GM18873 (cell line): ENCODE results near the gene PTPRM.

Experiments used
- ATAC-seq: cut with Tn5 transposase; IDR thresholded peaks from one replicate; pipeline ENCODE4 v1.9.1; 2021; ENCODE audit warnings: mild to moderate bottlenecking, moderate library complexity, moderate number of reproducible peaks; ENCODE audit not compliant: unreplicated experiment, low FRiP score

Gene PTPRM

DNA sequence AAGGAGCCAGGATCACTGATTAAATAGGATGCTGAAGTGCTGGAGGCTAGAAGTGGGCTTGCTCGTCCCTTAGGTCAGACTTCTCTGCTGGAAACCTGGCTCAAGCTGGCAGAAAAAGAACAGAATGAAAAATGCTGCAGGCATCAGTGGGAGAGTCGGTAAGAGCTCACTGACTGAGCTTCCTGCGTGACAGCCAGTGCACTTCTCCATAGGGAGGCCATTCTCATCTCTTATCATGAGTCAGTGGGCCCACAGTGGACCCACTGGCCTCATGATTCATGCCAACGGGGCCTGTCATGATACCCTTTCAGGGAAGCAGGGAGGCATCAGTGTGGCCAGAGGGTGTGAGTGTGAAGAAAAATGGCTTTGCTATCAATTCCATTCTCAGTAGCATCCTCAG, 498.2 kb downstream of the PTPRM start:
- no peak for ATAC-seq

DNA sequence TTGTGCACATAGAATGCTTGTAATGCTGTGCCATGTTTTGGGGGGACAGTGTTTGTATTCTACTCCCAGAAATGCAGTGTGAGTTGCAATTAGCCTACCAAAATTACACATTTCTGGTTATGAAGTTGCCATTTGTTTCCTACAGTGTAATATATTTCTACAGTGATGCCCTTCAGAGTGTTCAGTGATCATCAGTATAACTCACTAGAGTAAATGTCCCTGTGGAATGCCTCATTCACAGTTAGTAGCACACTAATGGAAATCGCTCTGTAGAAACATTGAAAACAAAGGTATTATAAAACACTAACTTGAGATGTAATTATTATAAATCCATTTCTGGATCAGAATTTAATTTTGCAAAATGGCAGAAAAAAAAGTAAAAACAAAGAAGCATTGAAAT, 498.7 kb downstream of the PTPRM start:
- ATAC-seq = no peak

DNA sequence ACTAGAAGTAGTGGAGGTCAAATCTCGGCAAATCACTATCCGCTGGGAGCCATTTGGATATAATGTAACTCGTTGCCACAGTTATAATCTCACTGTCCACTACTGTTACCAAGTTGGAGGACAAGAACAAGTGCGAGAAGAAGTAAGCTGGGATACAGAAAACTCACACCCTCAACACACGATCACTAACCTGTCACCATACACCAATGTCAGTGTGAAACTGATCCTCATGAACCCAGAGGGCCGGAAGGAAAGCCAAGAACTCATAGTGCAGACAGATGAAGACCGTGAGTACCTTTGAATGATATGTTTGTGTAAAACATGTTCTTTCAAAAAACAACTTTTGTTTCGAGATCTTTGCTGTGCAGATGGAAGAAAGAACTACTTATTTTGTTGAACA, 502.6 kb downstream of the PTPRM start:
- ATAC-seq = no peak

DNA sequence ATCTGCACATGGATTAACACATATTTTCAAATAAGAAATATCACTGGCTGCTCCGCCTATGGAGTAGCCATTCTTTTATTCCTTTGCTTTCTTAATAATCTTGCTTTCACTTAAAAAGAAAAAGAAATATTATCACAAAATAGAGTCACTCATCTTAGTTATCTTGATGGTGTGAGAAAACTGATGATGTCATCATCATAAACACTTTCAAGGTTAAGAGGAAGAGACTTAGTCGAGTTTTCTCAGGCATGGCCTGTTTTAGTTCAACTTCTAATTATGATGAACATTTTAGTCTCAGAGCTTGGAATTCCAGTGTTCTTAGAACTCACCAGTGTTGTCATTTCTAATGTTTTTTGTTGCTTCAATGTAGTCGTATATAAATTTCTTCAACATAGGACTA, 506.1 kb downstream of the PTPRM start:
- no peak for ATAC-seq

DNA sequence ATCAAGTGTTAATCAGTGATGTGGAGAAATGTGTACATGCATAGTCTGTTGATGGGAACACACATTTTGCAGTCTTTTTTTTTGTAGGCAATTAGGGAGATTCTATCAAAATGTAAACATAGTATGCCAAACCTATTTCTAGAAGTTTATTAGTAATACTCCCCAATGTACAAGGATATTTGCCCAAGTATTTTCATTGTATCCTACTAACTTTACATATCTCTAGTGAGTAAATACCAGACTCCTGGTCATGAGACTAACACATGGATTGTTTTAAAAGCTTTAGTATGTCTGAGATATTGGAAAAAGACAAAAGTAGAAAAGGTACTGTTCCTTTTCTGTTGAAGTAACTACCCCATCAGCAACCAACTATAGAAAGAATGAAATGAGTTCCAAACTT, 513.0 kb downstream of the PTPRM start:
- no peak for ATAC-seq

DNA sequence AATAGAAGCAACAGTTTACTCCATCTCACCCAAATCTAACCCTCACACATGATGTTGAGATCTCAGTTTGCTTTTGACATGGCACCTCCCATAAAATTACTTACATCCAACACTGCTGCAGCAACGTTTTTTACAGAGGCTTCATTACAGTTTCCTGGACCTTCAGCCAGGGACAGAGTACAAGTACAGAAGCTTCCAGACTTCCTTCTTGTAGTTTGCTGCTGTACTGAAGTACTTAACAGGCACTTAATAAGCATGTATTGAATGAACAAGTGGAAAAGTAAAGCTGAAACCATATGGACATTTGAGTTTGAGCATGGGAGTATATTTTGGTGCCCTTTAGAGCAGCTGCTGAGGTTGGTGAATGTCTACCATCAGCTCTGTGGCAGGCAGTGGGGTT, 514.2 kb downstream of the PTPRM start:
- no peak for ATAC-seq

DNA sequence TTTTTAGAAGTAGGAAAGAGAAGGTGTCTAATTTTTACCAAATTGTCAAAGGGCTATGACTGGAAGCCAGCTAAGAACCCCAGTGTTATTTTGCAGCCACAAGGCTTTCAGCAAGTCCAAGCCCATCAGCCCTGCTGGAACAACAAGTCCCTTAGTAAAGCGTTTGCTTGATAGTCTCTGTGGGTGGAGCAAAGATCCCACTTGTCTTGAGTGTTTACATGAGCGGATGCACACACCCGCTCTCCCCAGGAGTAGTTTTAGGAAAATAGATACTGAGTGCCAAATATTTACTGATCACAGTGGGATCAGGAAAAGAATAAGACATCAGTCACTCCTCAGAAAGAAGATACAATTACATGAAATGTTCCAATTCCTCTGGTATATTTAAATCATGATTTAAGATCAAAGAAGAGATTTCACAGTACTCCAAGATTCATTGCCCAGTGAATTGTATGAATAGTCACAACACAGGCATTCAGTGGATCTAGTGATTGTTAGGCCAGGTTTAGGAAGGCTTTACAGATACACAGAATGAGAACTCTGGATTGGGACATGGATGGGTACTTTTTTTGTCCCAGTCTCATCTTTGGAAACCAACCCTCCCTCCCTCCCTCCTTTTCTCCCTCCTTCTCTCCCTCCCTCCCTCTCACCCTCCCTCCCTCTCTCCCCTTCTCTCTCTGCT, 514.9 kb downstream of the PTPRM start:
- ATAC-seq = no peak

DNA sequence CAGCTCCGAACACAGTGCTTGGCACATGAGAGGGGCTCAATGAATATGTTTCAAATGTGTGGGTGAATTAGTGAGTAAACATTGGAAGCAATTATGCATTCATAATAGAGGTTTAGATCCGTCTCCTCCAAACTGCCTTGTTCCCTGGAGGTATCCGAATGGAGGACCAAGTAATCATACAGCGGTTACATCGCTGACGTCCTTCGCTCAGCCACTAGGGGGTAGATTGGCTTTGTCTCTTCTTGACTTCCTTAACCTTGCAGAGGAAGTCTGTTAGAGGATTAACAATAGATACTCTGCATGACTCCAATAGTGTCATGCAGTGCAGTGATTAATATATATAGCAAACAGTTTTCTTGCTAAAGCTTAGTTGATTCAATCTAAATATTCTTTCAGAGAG, 517.0 kb downstream of the PTPRM start:
- no peak for ATAC-seq

DNA sequence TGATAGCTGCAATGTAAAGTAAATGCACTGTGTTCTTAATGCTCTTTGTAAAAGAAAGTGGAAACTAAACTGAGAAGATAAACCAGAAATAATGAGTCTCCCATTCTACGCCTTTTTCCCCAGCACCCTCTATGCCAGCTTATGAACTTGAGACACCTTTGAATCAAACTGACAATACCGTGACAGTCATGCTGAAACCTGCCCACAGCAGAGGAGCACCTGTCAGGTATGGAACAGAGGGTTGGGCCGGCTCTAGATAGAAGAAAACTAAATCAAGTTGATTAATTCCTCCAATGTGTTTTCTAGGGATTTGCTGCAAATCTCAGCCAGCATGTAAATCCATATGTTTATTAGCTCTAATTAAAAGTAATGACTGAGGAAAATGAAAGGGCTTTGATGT, 521.5 kb downstream of the PTPRM start:
- ATAC-seq = no peak

DNA sequence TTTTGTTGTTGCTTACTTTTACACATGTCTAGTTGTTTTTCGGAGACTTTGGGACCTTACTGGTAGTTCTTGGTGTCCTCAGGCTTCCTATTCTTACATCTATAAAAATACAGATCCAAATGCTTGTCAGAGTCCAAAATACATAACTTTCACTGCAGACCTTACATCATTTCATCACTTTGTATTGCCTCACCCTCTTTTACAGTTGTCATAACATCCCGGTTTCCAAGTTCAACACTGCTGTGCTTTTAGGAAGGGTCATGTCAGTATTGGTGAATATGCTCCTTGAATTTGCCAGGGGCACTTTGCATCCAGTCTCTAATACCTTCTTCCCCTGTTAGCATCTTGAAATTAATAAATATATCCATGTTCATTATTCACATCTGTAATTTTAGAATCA, 523.9 kb downstream of the PTPRM start:
- ATAC-seq = no peak

DNA sequence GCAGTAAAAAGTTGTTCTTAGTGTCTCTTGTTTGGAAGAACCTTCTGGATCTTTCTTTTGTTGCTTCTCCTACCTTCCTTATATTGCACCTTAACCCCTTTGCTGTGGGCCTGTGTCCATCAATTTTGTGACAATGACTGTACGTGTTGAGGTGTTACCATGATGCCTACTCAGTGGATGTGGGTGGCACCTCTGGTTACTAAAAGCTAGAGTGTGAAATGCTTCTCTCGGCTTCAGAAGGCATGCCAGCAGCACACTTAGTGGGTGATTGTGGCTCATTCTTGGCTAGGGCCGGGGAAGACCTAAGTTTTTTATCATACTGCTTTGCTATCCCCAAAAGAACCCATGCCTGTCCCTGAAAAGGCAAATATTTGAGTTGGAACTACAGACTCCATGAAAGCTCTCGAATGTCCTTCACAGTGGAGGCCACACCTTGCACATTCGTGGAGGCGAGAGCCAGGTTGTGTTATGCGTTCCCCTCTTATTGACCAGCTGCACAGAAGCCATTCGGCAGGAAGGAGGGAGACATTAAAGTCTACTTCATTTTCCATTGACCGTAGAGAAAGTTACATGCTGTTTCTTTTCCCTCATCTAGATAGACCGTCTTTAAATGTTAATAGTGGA, 528.9 kb downstream of the PTPRM start:
- ATAC-seq = no peak

DNA sequence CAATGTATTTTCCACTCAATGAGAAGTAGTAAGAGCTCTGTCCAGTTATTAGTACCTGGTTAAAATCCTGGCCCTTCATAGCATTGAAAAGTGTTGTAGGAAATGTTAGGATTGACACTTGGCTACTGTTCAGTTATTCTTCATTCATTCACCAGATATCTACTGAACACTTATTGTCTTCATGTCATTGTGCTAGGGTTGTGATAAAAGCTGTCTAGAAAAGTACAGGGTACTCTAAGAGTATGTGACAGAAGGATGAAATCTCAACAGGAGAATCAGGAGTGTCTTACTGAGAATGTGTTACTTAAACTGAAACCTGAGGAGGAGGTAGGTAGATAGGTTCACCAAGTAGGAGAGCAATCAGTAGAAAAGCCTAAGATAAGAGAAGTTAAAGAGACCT, 530.3 kb downstream of the PTPRM start:
- ATAC-seq = no peak

DNA sequence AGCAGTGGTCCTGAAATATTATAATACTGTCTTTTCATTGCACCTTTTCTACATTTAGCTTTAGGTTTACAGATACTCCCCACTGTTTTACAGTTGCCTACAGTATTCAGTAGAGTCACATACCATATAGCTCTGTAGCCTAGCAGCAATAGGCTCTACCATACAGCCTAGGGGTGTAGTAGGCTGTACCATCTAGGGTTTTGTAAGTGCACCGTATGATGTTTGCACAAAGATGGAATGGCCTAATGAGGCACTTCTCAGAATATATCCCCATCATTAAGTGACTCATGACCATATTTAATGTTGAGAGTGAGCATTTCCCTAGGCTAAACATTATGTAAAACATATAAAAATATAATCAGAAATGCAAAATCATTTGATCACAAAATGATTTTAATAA, 530.8 kb downstream of the PTPRM start:
- no peak for ATAC-seq

DNA sequence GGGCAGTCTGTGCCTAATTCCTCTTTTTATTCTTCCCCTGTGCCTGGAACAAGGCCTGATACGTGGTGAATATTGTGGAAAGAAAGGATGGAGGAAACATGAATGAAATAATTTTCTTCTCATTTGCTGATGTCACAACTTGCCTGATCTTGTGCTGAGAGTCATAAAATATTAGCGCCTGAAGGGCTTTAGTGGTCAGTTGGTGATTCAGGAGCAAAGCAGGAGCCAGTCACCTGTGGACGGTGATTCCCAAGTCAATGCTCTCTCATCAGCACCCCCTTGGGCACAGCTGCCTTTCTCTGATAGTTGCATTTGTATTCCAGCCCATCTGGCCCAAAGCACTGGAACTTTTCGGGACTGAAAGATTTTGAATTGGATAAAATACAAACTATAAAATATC, 539.5 kb downstream of the PTPRM start:
- ATAC-seq = no peak

DNA sequence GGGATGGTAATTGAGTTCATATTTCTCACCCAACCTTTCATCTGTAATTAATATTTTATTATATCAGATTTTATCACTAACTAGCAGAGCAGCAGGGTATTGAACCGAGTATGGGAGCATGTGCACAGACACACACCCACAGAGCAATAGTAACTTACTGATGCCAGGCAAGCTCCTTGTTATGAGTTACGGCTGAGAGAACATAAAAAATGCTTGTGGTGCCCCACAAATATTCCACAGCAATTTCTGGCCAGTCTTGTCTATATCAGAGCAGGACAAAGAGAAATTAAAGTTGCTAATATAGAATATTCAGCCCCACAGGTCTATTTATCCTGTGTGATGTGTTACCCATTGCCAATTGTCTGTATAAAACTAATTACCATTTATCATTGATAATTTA, 540.3 kb downstream of the PTPRM start:
- no peak for ATAC-seq

DNA sequence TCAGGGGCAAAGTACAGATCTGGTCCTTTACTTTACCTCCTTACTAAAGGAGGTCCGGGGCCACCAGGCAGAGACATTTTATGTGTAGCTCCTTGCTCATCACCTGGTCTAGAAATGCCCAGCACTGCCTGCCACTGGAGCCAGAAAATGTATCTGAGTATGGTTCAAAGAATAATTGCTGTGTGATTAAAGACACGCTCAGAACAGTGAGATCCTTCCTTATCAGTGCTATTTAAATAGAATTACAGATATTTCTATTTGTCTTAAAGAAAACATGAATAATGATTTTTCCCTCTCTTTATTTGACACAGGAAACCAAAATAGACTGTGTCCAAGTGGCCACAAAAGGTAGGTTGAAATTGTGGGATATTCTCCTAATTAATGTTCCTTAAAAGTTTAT, 547.4 kb downstream of the PTPRM start:
- ATAC-seq = no peak

DNA sequence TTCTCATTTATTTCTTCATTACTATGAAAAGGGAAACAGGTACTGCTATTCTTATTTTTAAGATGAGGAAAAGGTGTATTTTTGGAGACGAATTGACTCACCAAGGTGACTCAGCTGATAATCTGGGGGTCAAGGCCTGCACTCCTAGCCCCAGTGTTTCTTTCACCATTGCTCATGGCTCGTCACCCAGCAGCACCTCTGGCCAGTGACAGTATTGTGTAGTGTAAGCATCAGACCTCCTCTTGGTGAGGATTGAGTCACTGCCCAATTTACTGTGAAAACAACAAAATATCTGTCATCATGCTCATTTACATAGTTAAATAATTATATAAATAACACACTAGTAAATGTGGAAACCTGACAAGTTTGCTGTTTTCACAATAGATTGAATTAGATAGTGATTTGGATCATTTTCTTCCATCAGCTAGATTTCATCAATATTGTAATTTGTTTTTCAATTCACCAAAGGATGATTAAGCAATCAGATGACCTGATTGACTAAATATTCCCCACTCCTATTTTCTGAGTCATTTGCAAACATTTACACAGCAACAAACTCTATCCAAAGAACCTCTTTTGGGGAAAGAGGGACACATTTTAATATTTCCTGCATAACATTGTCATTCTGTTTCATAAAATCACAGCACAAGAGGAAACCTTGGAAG, 549.4 kb downstream of the PTPRM start:
- no peak for ATAC-seq

DNA sequence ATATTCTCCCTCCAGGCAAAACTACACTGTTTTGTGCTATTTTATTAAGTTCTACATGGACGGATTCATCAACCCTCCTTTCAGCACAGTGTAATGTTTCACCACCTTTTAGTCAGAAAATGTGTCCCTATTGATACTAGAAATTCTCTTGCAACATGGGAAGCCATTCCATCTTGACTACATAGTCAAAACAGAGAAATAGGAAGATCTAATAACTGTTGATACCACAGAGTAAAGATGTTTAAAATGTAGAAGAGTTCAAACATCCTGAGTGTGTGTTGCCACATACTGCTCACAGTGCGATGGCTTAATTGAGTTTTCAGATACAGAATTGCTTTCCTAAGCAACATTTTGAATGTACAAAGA, 549.9 kb downstream of the PTPRM start:
- ATAC-seq = no peak

DNA sequence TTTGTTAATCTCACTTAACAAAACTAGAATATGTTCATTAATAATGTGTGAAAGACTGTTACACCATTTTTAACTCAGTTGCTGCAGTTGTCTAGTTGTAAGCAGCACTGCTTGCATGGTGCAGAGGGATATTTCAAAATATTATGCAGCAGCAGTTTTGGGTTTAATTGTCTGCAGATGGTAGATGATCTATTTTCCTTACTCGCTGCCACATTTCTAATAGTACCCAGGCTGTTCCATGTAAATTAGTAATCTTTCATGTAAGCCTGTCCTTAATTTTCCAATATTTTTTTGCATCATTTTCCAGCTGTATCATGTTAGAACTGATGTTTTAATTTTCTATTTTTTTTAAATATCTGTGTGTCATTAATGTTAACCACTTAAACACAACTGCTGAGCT, 554.0 kb downstream of the PTPRM start:
- ATAC-seq = no peak

DNA sequence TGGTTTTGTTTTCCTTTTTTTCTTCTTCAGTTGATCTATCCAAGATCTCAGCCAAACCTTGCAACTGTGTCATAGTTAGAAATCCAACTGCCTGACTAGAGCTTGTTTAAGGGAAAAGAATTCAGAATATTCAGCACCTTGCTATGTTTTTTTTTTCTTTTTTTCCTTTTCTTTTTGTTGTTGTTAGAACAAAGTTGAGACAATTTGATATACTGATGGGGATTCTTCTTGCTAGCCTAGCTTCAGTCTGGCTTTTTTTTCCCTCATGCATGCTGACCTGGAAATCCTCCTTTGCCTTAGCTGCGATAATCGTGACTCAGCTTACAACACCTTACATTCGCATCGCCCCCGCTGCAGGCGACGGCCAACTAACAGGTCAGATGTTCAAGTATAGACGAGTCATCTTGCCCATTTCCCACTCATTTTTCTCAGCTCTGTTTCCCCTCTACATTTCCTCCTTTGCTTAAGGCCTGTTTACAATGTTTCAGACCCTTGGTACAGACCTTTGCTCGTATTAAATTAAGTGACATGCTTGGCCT, 554.9 kb downstream of the PTPRM start:
- ATAC-seq = no peak

DNA sequence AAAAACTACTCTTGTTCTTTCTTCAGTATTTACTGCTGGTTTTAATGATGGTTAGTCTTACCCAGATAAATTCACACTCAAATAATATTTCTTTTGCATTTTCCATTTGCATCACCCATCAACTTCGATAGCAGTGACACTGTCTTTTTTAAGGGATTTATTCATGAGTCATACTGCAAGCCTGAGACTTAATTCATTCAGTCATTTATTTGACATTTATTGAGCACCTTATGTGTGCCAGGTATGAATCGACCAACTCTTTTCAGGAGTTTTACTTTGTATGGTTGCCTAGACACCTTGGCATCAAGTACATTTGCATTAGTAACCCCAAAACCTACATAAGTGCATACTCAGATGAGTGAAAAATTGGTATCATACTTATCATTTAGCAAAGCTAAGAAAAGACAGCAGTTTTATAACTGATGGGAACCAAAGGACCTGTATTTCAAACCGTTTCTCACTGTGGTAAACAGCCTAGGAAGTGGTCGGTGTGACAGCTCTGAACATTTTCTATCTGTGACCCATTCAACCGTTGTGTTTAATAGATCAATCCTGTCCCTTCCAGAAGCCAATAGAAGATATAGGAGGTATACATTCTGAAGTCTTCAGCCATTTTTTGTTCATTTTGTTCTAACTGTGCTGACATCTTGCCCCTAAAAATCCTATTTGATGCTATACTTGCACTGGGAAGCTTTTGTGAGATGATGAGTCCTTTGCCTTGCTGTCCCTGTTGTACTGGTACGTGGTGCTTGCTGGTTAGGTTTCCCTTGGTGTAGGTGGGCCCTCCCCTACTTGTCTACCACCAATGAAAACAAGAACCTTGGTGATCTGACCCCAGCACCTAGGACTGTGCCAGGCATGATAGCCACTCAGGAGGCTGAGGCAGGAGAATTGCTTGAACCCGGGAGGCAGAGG, 557.4 kb downstream of the PTPRM start:
- no peak for ATAC-seq
